Measurements from ENCODE around the gene C14orf119.

The C14orf119 gene

DNA sequence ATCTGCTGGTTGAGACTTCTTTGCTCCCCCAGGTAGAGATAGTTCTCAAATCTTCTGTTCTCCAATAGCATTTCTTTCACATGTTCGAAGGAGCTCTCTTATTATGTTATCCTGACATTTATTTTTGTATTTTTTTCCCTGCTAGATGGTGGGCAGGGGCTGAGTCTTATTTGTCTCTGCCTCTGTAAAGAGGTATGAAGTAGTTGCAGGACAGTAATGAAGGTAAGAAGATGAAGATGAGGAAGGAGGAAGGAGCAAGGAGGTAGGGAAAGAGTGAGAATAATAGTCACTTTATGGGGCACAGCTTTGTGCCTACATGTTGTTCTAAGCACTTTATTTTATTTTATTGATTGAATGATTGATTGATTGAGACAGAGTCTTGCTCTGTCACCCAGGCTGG is 14.5 kb downstream of the C14orf119 start:
- DNase-seq (ENCODE audit: low spot score) = no peak

DNA sequence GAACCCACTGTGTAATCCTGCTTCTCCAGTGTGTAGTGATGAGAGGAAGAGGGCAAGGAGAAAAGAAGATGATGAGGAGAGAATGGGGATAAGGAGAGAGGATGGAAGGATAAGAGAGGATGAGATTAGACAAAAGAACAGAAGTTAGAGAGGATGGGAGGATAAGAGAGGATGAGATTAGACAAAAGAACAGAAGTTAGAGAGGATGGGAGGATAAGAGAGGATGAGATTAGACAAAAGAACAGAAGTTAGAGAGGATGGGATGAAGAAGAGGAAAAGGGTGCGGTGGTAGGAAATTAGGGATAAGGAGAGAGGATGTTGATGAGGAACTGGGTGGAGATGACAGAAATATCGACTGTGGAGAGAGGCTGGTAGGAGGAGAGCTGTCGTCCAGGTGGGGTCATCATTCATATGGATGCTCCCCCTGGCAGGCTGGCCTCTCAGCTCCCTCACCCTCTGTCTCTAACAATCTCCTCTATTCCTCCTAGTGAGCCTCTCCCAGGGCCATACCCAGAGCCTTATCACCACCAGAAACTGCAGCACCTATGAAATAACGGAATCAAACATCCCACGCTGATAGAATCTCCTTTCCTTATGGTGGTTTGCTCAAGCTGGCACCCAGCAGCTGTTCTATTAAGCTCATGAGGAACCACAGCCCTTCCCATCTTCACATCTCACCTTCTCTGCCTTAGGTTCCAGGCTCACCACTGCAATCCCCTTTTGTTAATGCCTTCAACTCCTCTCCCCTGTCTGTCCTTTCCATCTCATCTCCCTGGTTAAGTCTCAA is 15.5 kb downstream of the C14orf119 start:
- DNase-seq (ENCODE audit: low spot score) = no peak

DNA sequence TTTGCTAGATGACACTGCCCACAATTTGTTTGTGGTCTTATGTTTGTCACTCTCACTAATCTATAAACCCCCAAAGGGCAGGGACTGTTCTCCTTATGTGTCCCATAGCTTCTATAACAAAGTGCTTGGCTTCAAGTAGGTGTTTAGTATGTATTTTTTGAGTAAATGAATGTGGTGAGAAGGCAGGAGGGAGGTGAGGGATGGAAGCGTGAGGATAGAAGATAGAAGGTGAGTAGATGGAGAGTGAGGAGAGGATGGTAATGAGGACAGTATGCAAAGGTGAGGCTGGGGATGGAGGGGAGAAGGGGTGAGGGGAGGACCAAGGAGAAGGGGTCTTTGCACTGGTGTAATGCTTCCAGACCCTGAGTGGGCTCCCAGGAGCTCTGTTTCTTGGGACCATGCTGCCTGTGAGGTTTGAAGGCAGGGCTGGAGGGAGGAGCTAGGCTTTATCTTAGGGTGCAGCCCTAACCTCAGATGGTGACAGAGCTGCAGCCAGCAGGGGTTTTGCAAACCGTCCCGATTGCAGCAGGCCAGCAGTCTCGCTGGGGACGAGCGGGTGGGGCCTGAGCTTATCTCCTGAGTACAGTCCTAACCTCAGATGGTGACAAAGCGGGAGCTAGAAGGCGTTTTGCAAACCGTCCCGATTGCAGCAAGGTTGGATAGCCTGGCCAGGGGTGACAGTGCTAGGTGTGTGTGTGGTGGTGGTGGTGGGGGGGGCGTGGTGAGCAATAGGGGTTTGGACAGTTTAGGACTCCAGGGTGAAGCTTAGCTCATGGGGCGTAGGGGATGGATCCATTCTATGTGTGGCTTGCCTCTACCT is 17.3 kb downstream of the C14orf119 start:
- DNase-seq (ENCODE audit: low spot score) = no peak

DNA sequence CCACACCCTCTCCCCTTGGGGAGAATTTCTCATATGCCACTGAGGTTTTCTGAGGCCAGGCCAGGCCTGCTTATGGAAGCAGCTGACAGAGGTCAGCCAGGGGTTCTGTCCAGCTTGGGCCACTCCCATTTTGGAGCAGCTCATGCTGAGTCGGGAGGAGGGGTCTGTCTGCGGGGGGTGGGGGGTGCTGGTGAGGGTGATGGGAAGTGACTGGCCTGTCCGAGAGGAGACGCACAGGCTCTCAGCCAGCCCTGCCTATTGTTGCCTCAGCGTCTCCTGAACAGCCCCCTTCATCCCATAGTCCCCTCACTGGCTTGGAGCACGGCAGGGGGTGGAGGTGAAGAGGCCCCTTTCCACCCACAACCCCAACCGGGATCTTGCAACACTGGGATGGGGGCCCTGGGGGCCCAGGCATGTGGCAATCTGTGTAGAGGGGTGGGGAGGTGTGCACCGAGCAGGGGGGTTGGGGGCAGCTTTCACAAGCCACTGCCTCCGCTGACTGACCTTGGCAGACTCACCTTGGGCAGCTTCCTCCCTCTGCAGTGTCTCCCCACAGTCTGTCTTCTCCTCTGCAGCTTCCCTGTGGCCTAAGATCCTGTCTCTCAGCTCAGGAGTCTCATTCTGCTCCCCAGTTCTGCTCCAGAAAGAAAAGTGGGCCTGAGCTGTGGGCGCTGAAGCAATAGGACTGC is 18.3 kb downstream of the C14orf119 start:
- peak; percentile 39 for DNase-seq (ENCODE audit: low spot score)

DNA sequence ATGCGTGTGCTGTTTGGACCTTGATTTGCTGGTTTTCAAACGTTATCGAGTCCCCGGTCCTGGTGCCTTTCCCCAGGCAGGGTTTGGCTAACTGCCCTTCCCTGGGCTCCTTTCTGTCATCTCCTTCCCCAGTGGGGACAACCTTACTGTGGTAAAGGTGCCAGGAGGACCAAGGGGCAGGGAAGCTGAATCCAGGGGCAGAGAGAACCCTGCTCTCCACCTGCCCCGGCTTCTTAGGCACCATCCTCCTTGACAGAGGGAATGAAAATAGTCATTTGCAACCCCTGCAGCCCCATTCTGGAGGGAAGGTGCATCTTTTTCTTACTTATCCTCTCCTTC is 18.8 kb downstream of the C14orf119 start:
- no peak for DNase-seq (ENCODE audit: low spot score)

DNA sequence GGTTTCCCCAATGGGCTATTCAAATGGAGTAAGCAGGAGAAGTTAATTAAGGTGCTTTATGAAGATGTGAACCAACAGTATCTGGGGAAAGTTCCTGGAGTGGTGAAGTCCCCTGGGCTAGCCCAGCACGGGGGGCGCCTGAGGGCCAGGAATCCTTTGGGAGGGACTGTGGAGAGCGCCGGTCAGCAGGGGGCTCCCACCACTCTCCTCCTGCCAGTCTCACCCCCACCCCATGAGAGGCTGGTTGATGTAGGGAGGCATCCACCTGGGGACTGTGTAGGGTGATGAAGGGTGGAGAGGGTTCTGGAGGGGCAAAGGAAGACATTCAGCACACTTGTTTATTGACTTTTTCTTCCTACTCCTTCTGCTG is 19.3 kb downstream of the C14orf119 start:
- DNase-seq (ENCODE audit: low spot score) = no peak

DNA sequence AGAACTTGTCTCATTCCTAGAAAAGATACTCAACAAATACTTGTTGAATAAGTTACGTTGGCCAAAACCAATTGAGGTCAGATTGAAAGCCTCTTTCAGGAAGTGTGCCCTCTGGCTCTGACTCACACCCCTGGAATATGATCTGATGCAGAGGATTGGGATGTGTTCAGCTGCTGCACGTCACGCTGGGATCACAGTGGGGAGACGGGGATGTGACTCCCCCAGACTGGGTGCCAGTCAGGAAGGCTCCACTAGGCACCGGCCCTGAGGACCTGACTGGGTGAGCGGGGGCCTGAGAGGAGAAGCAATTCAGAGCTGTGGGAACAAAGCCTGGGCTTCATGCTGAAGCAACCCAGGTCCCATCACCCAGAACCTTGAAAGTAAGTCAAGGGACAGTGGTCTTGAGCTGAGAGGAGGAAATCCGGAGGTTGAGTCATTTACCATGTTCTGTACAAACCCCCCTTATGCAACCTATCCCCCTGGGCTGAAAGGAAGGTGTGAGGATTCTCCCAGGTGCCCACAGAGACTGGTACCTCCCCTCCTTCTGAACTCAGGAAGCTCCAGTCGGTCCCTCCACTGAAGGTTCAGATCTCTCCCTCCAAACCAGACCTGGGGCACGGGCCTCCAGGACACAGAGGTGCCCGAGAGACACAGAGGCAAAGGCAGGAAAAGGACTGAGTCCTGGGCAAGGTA is 19.9 kb downstream of the C14orf119 start:
- peak; percentile 96 for DNase-seq (ENCODE audit: low spot score)

DNA sequence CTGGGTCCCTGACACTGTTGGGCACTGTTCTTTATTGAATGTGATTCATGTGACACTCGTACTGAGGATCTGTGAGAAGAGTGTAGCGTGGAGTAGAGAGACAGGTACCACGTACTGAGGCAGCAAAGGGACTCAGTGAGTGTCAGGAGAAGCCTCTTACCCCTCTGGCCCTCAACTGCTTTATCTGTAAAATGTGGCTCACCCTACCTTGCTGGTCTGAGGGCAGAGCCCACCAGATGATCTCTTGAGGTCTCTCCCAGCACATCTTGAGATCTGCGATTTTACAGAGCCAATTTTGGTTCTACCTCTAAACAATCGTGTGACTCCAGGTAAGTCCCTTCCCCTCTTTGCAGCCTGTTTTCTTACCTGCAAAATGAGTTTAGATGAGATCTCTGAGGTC is 20.6 kb downstream of the C14orf119 start:
- DNase-seq (ENCODE audit: low spot score) = no peak

DNA sequence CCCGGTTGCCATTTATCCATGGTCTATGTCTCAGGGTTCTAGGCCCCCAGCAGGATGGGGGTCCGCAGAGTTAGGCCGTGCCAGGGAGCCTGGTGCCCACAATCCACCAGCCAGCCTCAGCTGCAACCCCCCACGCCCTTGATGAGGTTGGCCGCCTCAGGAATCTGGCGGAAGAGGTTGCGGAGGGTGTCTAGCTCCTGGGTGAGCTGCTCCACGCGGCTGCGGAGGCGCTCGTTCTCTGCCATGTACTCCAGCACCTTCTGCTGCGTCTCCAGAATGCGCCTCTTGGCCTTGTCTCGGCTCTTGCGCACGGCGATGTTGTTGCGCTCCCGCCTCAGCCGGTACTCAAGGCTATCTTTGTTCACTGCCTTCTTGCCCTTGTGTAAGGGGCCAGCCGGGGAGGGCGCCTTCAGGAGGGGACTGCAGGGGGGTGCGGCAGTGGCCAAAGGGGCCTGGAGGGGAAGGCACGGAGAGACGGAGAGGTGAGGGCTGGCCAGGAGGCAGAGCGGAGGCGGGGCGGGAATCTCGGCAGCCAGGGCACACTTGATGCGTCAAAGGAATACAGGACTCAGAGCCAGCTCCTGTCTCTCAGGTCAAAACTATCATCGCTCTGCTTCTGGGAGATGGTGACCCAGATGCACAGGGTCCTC is 22.2 kb downstream of the C14orf119 start:
- DNase-seq (ENCODE audit: low spot score) = no peak

DNA sequence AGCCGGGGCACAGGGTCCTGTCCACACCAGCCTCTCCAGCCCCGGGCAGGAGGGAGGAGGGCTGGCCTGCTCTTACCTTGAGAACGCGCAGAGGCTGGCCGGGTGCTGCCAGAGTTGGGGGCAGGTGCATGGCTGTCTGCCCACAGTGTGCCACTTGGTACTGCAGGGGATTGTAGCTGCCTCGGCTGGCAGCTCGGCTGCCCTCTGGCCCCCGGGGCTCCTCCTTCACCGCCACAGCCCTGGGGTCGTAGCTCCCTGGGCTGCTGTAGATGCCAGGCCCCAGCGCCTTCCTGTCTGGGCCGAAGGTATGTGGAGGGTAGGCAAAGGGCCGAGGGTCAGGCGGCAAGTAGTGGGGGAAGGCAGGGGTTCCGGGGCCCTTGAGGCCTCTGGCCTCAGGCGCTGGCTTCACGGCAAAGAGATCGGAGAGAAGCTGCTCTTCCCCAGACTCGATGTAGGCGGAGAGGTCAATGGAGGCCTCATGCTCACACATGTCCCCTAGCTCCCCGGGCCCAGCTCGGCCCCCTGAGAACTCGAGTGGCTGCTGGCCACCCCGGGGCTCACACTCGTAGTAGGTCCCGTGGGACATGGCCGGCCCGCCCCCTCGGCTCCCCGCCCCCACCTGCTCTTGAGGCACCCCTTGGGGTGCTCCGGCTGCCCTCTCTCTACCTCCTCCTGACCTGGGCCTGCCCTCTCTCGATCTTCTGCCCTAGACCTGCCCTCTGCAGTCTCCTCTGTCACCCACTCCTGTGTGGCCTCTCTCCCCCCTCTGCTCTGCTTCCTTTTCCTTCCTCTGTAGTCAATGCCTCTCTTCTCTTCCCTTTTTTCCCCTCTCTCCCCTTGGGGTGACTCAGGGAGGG is 23.4 kb downstream of the C14orf119 start, which contains the start of gene CEBPE:
CEBPE (minus strand) TSS at position 750 of the 857 bp plus-strand sequence; CDS start at position 586, 164 bp downstream.
- DNase-seq (ENCODE audit: low spot score) = no peak

DNA sequence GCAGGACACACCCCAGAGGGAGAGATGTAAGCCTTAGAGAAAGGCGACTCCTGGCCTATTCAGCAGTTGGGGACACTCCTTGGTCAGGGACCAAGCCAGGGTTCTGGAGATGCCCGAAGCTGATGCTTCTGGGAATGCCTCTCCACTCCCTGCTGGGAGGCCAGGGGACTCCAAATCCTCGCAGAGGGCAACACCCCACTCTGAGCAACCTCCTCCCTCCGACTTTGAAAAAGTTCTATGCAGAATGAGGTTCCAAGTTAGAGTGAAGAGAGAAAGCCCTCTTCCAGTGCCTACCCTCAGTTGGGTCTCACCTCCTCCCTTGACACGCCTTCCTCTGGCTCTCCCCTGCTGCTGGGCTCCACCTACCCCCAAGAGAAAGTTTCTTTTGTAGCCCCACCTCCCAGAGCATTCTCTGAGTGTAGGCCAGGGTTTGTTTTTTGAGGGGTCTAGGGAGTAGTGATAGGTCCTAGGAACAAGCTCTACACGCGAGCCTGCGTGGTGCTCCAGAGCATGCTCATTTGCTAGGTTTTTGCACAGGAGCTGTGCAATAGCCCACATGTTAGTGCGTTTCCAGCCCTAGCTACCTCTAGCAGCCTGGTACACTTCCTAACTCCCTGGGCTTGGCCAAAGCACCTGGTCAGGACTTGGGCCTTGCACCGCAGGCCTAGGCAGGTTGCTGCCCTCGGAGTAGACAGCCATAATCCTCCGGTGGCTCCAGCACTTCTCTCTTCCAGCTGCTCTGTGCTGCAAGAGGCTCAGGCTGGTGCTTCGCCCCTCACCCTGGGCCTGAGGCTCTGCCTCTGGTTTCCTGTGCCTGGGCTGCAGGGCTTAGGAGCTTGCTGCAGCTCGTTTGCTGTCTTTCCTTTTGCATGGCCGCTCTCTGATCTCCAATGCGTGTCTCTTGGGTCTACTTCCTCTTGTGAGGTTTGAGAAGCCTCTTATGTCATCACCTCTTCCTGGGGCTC is 24.3 kb downstream of the C14orf119 start:
- no peak for DNase-seq (ENCODE audit: low spot score)

DNA sequence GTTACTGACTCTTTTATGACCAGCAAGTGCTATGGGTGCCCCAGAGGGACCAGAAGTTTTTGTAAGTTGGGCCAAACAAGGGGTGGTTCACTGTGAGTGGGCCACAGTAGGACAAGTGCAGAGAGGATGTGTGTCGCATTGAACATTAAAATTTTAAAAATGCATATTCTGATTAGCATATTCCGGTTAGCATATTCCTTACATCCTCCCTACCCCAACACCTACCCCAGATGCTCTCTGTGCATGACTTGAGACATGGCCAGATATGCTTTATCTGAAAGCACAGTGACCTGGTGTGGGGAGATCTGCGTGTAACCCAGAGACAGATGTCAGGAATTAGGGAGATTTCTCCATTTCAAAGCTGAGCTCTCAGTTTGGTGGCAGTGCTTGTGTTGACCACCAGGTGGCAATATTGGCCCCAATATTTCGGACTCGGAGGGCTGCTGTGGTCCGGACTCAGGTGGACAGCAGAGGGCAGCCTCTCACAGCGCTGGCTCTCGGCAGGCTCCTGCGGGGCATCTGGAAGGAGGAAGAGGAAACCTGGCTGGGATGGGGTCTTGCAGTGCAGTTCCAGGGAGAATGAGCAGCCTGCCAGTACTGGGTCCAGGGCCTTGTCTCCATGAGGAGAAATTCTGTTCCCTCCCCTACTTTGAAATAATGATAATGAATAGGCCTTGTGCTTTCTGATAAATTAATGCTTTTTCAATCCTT is 25.4 kb downstream of the C14orf119 start:
- peak; percentile 92 for DNase-seq (ENCODE audit: low spot score)

DNA sequence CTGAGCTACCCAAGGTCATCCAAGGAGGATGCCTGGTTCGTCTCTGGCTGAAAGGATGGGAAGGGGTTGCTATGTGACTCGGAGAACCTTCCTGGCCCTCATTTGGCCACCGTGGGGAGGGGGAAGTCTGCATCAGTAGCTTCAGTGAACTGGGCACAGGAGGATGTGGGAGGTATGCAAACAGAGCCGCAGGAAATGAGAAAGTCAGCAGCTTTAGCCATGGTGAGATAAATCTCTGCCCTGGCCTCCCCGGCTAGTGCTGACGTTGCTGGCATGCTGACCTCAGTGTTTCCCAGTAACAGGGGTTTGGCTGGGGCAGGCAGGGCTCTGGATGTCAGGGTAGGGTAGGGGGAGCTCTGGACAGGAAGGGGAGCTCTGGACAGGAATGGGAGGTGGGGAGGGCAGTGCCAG is 26.1 kb downstream of the C14orf119 start:
- DNase-seq (ENCODE audit: low spot score) = peak; percentile 74

DNA sequence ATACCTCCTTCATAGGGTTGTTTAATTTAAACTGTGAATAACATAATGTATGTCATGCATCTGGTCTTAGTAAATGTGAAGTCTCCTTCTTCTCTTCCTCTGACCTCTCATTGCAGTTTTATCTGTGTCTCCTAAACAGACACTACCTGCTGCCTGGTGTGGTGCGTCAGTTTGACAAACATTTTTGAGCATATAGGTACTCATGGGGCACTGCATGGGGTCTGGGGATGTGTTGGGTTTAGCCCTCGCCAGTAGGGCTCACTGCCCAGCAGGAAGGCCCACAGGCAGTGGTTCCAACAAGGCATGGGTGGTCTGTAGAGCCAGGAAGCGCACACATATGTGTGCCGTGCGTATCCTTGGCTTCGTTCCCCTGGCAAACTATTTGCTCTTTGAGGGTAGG is 26.8 kb downstream of the C14orf119 start:
- DNase-seq (ENCODE audit: low spot score) = no peak

DNA sequence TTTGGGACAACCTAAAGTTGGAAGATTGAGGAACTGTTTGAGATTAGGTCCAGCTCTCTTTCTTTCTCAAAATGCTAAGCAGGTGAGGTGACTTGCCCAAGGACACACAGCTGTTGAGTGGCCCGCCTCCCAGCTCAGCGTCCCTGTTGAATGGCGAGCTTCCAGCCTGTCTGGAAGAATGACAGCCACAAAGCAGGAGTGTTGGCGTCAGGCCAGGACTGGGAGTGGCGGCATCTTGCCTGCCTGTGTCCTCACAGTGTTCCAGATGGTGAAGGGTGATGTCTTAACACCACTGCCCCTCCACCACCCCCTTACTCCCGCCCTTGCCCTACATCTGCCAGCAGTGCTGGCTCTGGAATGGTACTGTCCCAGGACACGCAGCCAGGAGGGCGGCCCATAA is 28.1 kb downstream of the C14orf119 start:
- peak; percentile 61 for DNase-seq (ENCODE audit: low spot score)

DNA sequence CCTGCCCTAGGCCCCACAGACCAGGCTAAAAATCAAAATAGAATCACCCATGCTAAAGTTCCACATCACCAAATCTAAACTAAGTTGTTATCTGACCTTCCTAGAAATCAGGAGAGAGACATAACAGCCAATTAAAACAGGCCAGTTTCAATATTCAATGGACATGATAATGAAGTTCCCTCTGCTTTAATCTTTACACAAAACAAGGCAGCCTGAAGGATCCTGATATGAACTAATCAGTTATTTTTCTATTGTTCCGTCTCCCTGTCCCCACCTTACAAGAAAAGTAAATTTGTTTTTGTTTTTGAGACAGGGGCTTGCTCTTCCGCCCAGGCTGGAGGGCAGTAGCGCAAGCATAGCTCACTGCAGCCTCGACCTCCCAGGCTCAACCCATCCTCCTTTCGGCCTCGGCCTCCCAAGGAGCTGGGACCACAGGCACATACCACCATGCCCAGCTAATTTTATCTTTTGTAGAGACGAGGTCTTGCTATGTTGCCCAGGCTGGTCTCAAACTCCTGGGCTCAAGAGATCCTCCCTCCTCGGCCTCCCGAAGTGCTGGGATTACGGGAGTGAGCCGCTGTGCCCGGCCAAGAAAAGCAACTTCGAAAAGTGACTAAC is 29.1 kb downstream of the C14orf119 start:
- no peak for DNase-seq (ENCODE audit: low spot score)

DNA sequence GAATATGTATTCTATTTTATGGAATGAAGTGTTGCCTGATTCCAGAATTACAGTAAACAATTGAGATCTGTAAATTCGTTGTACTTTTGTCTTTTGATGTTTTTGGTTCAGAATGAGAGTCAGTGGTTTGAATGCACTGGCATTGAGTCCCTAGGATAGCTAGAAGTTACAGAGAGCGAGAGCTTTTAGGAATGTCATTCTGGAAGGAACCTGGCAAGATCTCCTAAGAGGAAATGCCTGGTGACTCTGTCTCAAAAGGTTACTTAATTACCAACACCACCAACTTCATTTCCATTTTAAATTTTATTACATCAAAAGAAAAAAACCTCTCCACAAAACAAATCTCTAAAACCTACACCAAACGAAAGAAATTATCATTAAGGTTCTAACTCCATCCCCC is 29.7 kb downstream of the C14orf119 start:
- peak; percentile 46 for DNase-seq (ENCODE audit: low spot score)

DNA sequence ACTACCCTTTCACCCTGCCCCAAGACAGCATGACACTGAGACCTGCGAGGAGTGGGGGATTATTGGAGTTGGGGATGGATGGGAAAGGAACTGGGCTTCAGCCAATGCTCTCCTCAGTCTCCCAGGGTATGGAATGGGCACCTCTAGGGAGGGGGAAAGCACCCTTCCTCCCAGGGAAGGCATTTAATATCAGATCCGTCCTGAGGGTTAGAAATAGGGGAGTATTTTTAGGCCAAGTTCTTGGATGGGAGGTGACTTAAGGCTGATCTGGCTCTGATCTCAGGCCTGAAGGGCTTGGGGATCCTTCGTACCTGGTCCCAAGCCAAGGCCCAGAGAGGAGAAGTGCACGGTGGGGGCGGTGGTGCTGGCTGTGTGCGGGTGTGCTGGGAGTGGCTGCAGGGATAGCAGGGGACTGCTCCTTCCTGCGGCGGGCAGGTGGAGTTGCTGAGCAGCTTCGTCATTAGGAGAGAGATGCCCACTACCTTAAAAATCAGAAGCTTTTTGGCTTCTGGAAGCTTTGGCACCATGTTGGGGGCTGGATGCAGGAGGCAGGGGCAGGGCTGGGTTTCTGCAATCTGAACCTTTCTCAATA is 30.7 kb downstream of the C14orf119 start:
- DNase-seq (ENCODE audit: low spot score) = no peak
